Measurements from ENCODE around the gene SLC26A5.

DNA sequence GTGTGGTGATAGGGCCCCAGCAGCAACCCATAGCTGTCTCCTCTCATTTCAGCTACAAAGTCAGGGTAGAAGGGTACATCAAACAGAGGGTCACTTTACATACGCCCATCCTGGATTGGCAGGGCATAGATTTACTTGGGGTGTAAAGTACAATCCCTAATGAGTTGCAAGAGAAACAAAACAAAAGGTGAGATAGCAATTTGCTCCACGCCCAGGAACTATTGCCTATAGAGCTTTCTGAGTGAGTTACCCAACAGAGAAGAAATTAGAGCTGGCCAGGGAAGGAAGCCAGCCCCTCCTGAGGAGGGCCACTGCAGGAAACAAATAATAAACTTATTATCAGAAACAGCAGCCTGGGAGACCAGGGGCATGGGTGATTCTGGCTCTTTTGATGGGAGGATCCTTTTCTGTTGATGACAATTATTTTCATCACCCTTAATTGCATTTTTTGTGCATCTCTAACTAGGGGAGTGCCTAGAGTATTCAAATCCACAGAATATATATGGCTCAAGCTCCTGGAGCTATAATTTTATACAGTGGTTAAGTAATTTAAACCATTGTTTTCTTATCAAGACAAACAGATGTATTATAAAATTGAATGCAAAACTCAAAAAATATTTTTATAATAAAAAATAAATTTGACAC lies 47.4 kb downstream of the SLC26A5 start:
- TF ChIP-seq, protein P1, sequence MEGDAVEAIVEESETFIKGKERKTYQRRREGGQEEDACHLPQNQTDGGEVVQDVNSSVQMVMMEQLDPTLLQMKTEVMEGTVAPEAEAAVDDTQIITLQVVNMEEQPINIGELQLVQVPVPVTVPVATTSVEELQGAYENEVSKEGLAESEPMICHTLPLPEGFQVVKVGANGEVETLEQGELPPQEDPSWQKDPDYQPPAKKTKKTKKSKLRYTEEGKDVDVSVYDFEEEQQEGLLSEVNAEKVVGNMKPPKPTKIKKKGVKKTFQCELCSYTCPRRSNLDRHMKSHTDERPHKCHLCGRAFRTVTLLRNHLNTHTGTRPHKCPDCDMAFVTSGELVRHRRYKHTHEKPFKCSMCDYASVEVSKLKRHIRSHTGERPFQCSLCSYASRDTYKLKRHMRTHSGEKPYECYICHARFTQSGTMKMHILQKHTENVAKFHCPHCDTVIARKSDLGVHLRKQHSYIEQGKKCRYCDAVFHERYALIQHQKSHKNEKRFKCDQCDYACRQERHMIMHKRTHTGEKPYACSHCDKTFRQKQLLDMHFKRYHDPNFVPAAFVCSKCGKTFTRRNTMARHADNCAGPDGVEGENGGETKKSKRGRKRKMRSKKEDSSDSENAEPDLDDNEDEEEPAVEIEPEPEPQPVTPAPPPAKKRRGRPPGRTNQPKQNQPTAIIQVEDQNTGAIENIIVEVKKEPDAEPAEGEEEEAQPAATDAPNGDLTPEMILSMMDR (conservative IDR thresholded peaks at IDR 0.05; ENCODE audit: low read length) = no peak
- TF ChIP-seq EZH2phosphoT487 (IDR thresholded peaks at IDR 0.05; ENCODE audit: borderline replicate concordance) = no peak

All from Loucy (cell line).